ENCODE data around the gene BANP.
"Not testable (repeated sequence)": the region's sequence is repeated elsewhere in the genome, so short reads cannot be mapped to it uniquely, and the experiment has no call there.

DNA sequence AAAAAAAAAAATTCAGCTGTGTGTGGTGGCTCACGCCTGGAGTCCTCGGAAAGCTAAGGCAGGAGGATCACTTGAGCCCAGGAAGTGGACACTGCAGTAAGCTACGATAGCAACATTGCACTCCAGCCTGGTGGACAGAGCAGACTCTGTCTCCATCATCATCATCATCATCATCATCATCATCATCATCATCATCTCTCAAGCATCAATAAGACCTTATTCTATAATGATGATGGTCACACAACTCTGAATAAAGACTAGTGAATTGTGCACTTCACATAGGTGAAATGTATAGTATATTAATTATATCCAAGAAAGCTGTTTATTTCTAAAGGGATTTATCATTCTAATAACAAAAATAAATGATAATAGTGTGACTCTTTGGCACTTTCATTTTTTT, 143.7 kb downstream of the BANP start:
- not testable (repeated sequence) for TF ChIP-seq POLR2AphosphoS5 (IDR thresholded peaks at IDR 0.05; ENCODE audit: insufficient read depth, low read depth, low read length); EZH2 (IDR thresholded peaks at IDR 0.05; ENCODE audit: borderline replicate concordance, low read depth, low read length, severe bottlenecking); FOS (IDR thresholded peaks at IDR 0.05; ENCODE audit: borderline replicate concordance, insufficient read depth, low read length); JUN (IDR thresholded peaks at IDR 0.05; ENCODE audit: borderline replicate concordance, insufficient read depth, insufficient read length, low read depth); MYC (IDR thresholded peaks at IDR 0.05; ENCODE audit: low read depth, low read length); POLR2A (IDR thresholded peaks at IDR 0.05; ENCODE audit: low read depth, low read length); GATA2 (IDR thresholded peaks at IDR 0.05; ENCODE audit: insufficient read depth, insufficient read length, low read depth, low read length)
- TF ChIP-seq, protein P1, sequence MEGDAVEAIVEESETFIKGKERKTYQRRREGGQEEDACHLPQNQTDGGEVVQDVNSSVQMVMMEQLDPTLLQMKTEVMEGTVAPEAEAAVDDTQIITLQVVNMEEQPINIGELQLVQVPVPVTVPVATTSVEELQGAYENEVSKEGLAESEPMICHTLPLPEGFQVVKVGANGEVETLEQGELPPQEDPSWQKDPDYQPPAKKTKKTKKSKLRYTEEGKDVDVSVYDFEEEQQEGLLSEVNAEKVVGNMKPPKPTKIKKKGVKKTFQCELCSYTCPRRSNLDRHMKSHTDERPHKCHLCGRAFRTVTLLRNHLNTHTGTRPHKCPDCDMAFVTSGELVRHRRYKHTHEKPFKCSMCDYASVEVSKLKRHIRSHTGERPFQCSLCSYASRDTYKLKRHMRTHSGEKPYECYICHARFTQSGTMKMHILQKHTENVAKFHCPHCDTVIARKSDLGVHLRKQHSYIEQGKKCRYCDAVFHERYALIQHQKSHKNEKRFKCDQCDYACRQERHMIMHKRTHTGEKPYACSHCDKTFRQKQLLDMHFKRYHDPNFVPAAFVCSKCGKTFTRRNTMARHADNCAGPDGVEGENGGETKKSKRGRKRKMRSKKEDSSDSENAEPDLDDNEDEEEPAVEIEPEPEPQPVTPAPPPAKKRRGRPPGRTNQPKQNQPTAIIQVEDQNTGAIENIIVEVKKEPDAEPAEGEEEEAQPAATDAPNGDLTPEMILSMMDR (IDR thresholded peaks at IDR 0.05; ENCODE audit: extremely low read depth in 1 of 2, insufficient read depth in 1 of 2, low read depth in 1 of 2, low read length in 2 of 2), result not testable (repeated sequence)
- TF ChIP-seq, protein P2, sequence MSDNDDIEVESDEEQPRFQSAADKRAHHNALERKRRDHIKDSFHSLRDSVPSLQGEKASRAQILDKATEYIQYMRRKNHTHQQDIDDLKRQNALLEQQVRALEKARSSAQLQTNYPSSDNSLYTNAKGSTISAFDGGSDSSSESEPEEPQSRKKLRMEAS (IDR thresholded peaks at IDR 0.05; ENCODE audit: insufficient read depth, insufficient read length), result not testable (repeated sequence)

Data from endothelial cell of umbilical vein (primary cell).